K562 (cell line): ENCODE measurements around the gene ATF3. TPM values are rescaled to one million over a fixed set of nuclear protein-coding genes. Genes with fewer than 3 reads are reported as not detected.

Experiments
- ATAC-seq: fragments of 200-7000 bp; cut with Tn5 transposase; 3 replicates; pipeline ENCODE4 v1.9.1; 2020; ENCODE audit warnings: moderate library complexity
- BruUV-seq: library from RNA; stranded (reverse); fragments of 400-500 nt; replicated peaks from 2 replicates; lab custom pipeline; 2021; lab: Mats Ljungman, UMichigan
- CTCF ChIA-PET: fragments of 300-600 bp; formaldehyde crosslinking; extraction: SDS; loops from one replicate; lab custom pipeline; 2021; ENCODE audit warnings: low intra/inter-chr PET ratio; lab: Yijun Ruan, JAX
- POLR2A ChIA-PET: fragments of 300-600, 350-650 bp; sonication (Branson Sonifier 250); formaldehyde crosslinking; extraction: SDS; loops from one replicate; lab custom pipeline; 2021; ENCODE audit warnings: antibody characterized with exemption, inconsistent platforms; lab: Yijun Ruan, JAX
- DNase-seq, 4 experiments: peaks; one replicate each; pipeline versions ENCODE4 v3.0.0 to v3.0.0-alpha.2; 2011 to 2018; ENCODE audit warnings: low spot score in 3 of 4, mixed read lengths in 3 of 4; ENCODE audit errors: extremely low read depth in 1 of 4
- FAIRE-seq: peaks from 2 replicates; lab custom pipeline; 2011; peaks lifted over from hg19 to GRCh38; lab: Jason Lieb, UNC
- H2AFZ ChIP-seq: 2 replicates; pipeline ENCODE4 v1.6.0; 2011; ENCODE audit warnings: low read depth, low read length, control low read depth, inconsistent platforms
- H3K27ac ChIP-seq: fragments of 200-600 bp; 3 replicates; pipeline ENCODE4 v1.8.0; 2011; ENCODE audit warnings: low read depth, mild to moderate bottlenecking, control low read depth, inconsistent platforms, low read length, moderate library complexity, mixed read lengths; ENCODE audit errors: extremely low read depth
- H3K27me3 ChIP-seq, 2 experiments: fragments of 300-600 bp in 1 of 2; 2 replicates in 1 of 2; 3 replicates in 1 of 2; pipeline versions ENCODE4 v1.6.0 to v1.8.0; 2011; ENCODE audit warnings: inconsistent platforms in 2 of 2, low read length in 2 of 2, mild to moderate bottlenecking in 1 of 2, mixed read lengths in 1 of 2, moderate library complexity in 1 of 2; ENCODE audit not compliant: control insufficient read depth in 2 of 2, insufficient read depth in 2 of 2
- H3K36me3 ChIP-seq: fragments of 300-600 bp; 3 replicates; pipeline ENCODE4 v1.8.0; 2011; ENCODE audit warnings: mild to moderate bottlenecking, low read length, inconsistent platforms; ENCODE audit not compliant: control insufficient read depth, insufficient read depth
- H3K4me1 ChIP-seq, 2 experiments: fragments of 200-600 bp in 1 of 2; replicated peaks in 1 of 2; 2 replicates in 1 of 2; 3 replicates in 1 of 2; pipeline versions ENCODE4 v1.5.1 to v1.8.0; 2011; ENCODE audit warnings: inconsistent platforms in 2 of 2, low read length in 2 of 2, mild to moderate bottlenecking in 1 of 2, mixed read lengths in 1 of 2, moderate library complexity in 1 of 2; ENCODE audit not compliant: control insufficient read depth in 2 of 2, insufficient read depth in 2 of 2
- H3K4me2 ChIP-seq: 2 replicates; pipeline ENCODE4 v1.6.1; 2011; ENCODE audit warnings: low read length, control low read depth, inconsistent platforms, mixed read lengths; ENCODE audit not compliant: insufficient read depth
- H3K4me3 ChIP-seq: fragments of 200-600 bp; sonication (generic), shearing (Covaris generic); 2 replicates; pipeline ENCODE4 v1.5.1; 2016; ENCODE audit warnings: control low read depth, inconsistent platforms
- H3K79me2 ChIP-seq: fragments of 200-600 bp; 3 replicates; pipeline ENCODE4 v1.8.0; 2011; ENCODE audit warnings: low read length, inconsistent platforms; ENCODE audit not compliant: control insufficient read depth, insufficient read depth
- H3K9ac ChIP-seq, 2 experiments: 2 replicates each; pipeline versions ENCODE4 v1.6.0 to v1.6.1; 2011; ENCODE audit warnings: low read depth in 2 of 2, low read length in 2 of 2, control low read depth in 1 of 2, inconsistent platforms in 1 of 2, mild to moderate bottlenecking in 1 of 2, mixed read lengths in 1 of 2; ENCODE audit not compliant: insufficient read depth in 1 of 2
- H3K9me1 ChIP-seq: one replicate; pipeline ENCODE4 v1.6.0; 2011; ENCODE audit warnings: inconsistent platforms, mild to moderate bottlenecking, low read length, moderate library complexity; ENCODE audit not compliant: control insufficient read depth, insufficient read depth
- H3K9me3 ChIP-seq: replicated peaks from 2 replicates; pipeline ENCODE4 v1.5.1; 2011; ENCODE audit warnings: low read depth, low read length, inconsistent platforms; ENCODE audit not compliant: control insufficient read depth, insufficient read depth
- H4K20me1 ChIP-seq: replicated peaks from 2 replicates; pipeline ENCODE4 v1.6.1; 2011; ENCODE audit warnings: low read length, inconsistent platforms, mixed read lengths; ENCODE audit not compliant: control insufficient read depth, insufficient read depth
- ARID3B ChIP-seq: fragments of 250-450 bp; sonication (Bioruptor Pico); IDR thresholded peaks from 2 replicates; pipeline ENCODE4 v1.4.0; 2020; ENCODE audit warnings: borderline replicate concordance
- ASH1L ChIP-seq: fragments of 450-650 bp; IDR thresholded peaks from 2 replicates; pipeline ENCODE4 v1.6.1; 2018; ENCODE audit warnings: borderline replicate concordance, mild to moderate bottlenecking, low read depth; ENCODE audit not compliant: partially characterized antibody
- ATF4 ChIP-seq: fragments of 450-650 bp; formaldehyde crosslinking; IDR thresholded peaks from 2 replicates; pipeline ENCODE4 v1.4.0; 2022; ENCODE audit warnings: mild to moderate bottlenecking, moderate library complexity
- BCLAF1 ChIP-seq, 2 experiments: fragments of 450-650 bp in 1 of 2; IDR thresholded peaks; 2 replicates each; pipeline ENCODE4 v1.6.1; 2011 to 2017; ENCODE audit warnings: low read depth in 2 of 2, antibody characterized with exemption in 1 of 2, borderline replicate concordance in 1 of 2, low read length in 1 of 2, mild to moderate bottlenecking in 1 of 2, mixed read lengths in 1 of 2; ENCODE audit not compliant: control insufficient read depth in 1 of 2
- BMI1 ChIP-seq: fragments of 150-350 bp; IDR thresholded peaks from 2 replicates; pipeline ENCODE4 v1.6.1; 2014; ENCODE audit warnings: low read length
- CBX2 ChIP-seq: fragments of 200-600 bp; sonication (generic); IDR thresholded peaks from one replicate; pipeline ENCODE4 v1.6.1; 2012; ENCODE audit warnings: mild to moderate bottlenecking, low read length, inconsistent platforms; ENCODE audit not compliant: insufficient read depth, poor library complexity, severe bottlenecking
- CC2D1A ChIP-seq: fragments of 450-650 bp; IDR thresholded peaks from 2 replicates; pipeline ENCODE4 v1.6.1; 2017; ENCODE audit warnings: mild to moderate bottlenecking
- POLR2H ChIP-seq: IDR thresholded peaks from 2 replicates; pipeline ENCODE4 v1.6.1; 2016; ENCODE audit warnings: missing genetic modification characterization, low read depth, mild to moderate bottlenecking, control low read depth, missing compliant biosample characterization, moderate library complexity
- USF2 ChIP-seq: sonication (generic); formaldehyde crosslinking; IDR thresholded peaks from 2 replicates; pipeline ENCODE4 v1.5.0; 2020; ENCODE audit warnings: missing genetic modification reagents
- XRCC5 ChIP-seq: fragments of 200-400 bp; formaldehyde crosslinking; IDR thresholded peaks from 2 replicates; pipeline ENCODE4 v1.6.1; 2017; ENCODE audit warnings: low read depth, mild to moderate bottlenecking, low read length
- ZC3H11A ChIP-seq: IDR thresholded peaks from 2 replicates; pipeline ENCODE4 v1.6.1; 2012; ENCODE audit warnings: low read depth, low read length, improper control_type of control experiment
- ZFP36 ChIP-seq: fragments of 150-350 bp; IDR thresholded peaks from 2 replicates; pipeline ENCODE4 v1.6.1; 2018; ENCODE audit warnings: low read length, low read depth; ENCODE audit not compliant: partially characterized antibody
- ZNF431 ChIP-seq: sonication (generic); formaldehyde crosslinking; IDR thresholded peaks from 2 replicates; pipeline ENCODE4 v1.8.0; 2022; ENCODE audit warnings: mild to moderate bottlenecking, missing genetic modification reagents
- WGBS: fragments of 100-300 bp; shearing (Covaris generic); methylation state at CpG from one replicate; pipeline ENCODE4 v1.1.6; 2016; ENCODE audit warnings: low coverage, mixed read lengths; ENCODE audit not compliant: insufficient coverage; ENCODE audit errors: missing lambda C conversion rate; 5-methylcytosine and 5-hydroxymethylcytosine counted together
- in situ Hi-C: fragments of 300-500 bp; cut with MboI; formaldehyde crosslinking; loops from 4 replicates; pipeline ENCODE4 v1.15.0; 2018; ENCODE audit warnings: inconsistent platforms, mixed read lengths
- intact Hi-C: fragments of 100-400 bp; cut with micrococcal nuclease; formaldehyde crosslinking; loops from 2 replicates; pipeline ENCODE4 v1.14.2; 2022
- polyA plus RNA-seq, 8 experiments: library from polyadenylated mRNA; depleted of rRNA in 4 of 8; stranded (reverse) in 5 of 8; unstranded in 3 of 8; fragments of >200 nt; fragmentation: Nextera tagmentation in 2 of 8; fragmentation: Illumina TruSeq in 1 of 8; extraction: Ambion mirVana in 2 of 8; extraction: Trizol in 1 of 8; gene quantifications; 2 replicates each; pipeline versions ENCODE4 v1.2.1 to v1.2.3, GENCODE V29; 2011 to 2014; ENCODE audit warnings: inconsistent platforms in 1 of 8, missing spikeins in 1 of 8
- total RNA-seq, 7 experiments: library from RNA; depleted of rRNA in 6 of 7; stranded (reverse); fragments of >200 nt in 6 of 7; fragmentation: Illumina TruSeq in 2 of 7; extraction: Trizol in 2 of 7; gene quantifications; 2 replicates each; pipeline versions ENCODE4 v1.2.1 to v1.2.3, GENCODE V29; 2011 to 2021; ENCODE audit warnings: low replicate concordance in 1 of 7

ATF3 gene
- total and polyA plus RNA-seq, 9 of the 15 experiments (the other 6 are each of a cell fraction or from before 2014, with no cell fraction given), result 3.5 to 28.2 (median 19.8) TPM

- no peak overlapping the region for H3K9ac ChIP-seq
- H3K4me3 ChIP-seq, result no peak overlapping the region
- 0 out of 5 replicates have a peak, but pooled peaks cover 0 to 2% of the 10 kb centered on the region in 2 experiments for H3K27me3 ChIP-seq
- H3K9me1 ChIP-seq, result no peaks in the 10 kb centered on the region
- no peak overlapping the region for H2AFZ ChIP-seq
- no peak for DNase-seq
- no peaks in the 10 kb centered on the region for H3K79me2 ChIP-seq
- H3K27ac ChIP-seq, result no peak overlapping the region
- POLR2A ChIA-PET, result no interaction called here
- in situ Hi-C loops, result no loop called here
- FAIRE-seq, result no peak
- no peaks in the 10 kb centered on the region for H3K9me3 ChIP-seq
- CTCF ChIA-PET, result no interaction called here
- no peaks in the 10 kb centered on the region for H3K4me1 ChIP-seq
- BruUV-seq, result no TSS peak
- no peaks in the 10 kb centered on the region for H4K20me1 ChIP-seq
- intact Hi-C loops, result no loop called here
- ATAC-seq, result no peak
- H3K36me3 ChIP-seq, result no peaks in the 10 kb centered on the region
- 0% methylated on average over 2 of the region's 2 CpGs for WGBS
- no peak overlapping the region for H3K4me2 ChIP-seq
- TF ChIP-seq XRCC5 (no peak), ASH1L (no peak), ARID3B (no peak), CC2D1A (no peak), USF2 (no peak), BCLAF1 (IDR thresholded peaks at IDR 0.05; ENCODE audit: borderline replicate concordance in 1 of 2, control insufficient read depth in 1 of 2, low read depth in 2 of 2, low read length in 1 of 2) (no peak), CBX2 (peak; percentile 71), ZFP36 (peak; percentile 28), POLR2H (tag) (no peak), BMI1 (peak; percentile 80), ATF4 (CRISPR knock-in tag) (no peak), ZC3H11A (no peak), ZNF431 (CRISPR knock-in tag) (no peak)
Measured at GRCh38 chr1:212575333-212575732, 33.2 kb upstream of the ATF3 start.
